Immature natural killer cell (primary cell): ENCODE results near the gene CHTF8. TPM values are rescaled to one million over a fixed set of nuclear protein-coding genes. Genes with fewer than 3 reads are reported as not detected.

Experiments
- DNase-seq, 3 donors: peaks; one replicate each; pipeline ENCODE4 v3.0.0; 2022; ENCODE audit warnings: mixed read lengths in 1 of 3
- H3K27ac Mint-ChIP-seq, 6 donors: one replicate each; pipeline ENCODE4 v1.8.0; 2020; ENCODE audit warnings: mixed read lengths in 6 of 6, mild to moderate bottlenecking in 5 of 6, inconsistent platforms in 4 of 6, moderate library complexity in 3 of 6
- H3K27me3 Mint-ChIP-seq, 3 donors: one replicate each; pipeline ENCODE4 v1.8.0; 2020 to 2021; ENCODE audit warnings: low read depth in 3 of 3, mild to moderate bottlenecking in 3 of 3, mixed read lengths in 3 of 3, moderate library complexity in 3 of 3, inconsistent platforms in 1 of 3
- H3K36me3 Mint-ChIP-seq, 3 donors: one replicate each; pipeline ENCODE4 v1.8.0; 2020; ENCODE audit warnings: mixed read lengths in 3 of 3, inconsistent platforms in 2 of 3, mild to moderate bottlenecking in 2 of 3
- H3K4me1 Mint-ChIP-seq, 2 donors: one replicate each; pipeline ENCODE4 v1.8.0; 2020; ENCODE audit warnings: inconsistent platforms in 2 of 2, mild to moderate bottlenecking in 2 of 2, mixed read lengths in 2 of 2, moderate library complexity in 1 of 2
- H3K4me3 Mint-ChIP-seq, 5 donors: one replicate each; pipeline ENCODE4 v1.8.0; 2020; ENCODE audit warnings: mild to moderate bottlenecking in 5 of 5, mixed read lengths in 5 of 5, inconsistent platforms in 3 of 5, moderate library complexity in 3 of 5
- H3K9me3 Mint-ChIP-seq, 6 donors: one replicate each; pipeline ENCODE4 v1.8.0; 2020; ENCODE audit warnings: mild to moderate bottlenecking in 6 of 6, mixed read lengths in 6 of 6, inconsistent platforms in 4 of 6, moderate library complexity in 3 of 6
- polyA plus RNA-seq, 3 donors: library from polyadenylated mRNA; unstranded; fragments of 300-500 nt; fragmentation: Illumina TruSeq; gene quantifications; one replicate each; pipeline ENCODE4 v1.2.3, GENCODE V29; 2021

Gene CHTF8
- polyA plus RNA-seq, 3 donors from 2014 or later: 134 to 160 (median 150) TPM

DNA sequence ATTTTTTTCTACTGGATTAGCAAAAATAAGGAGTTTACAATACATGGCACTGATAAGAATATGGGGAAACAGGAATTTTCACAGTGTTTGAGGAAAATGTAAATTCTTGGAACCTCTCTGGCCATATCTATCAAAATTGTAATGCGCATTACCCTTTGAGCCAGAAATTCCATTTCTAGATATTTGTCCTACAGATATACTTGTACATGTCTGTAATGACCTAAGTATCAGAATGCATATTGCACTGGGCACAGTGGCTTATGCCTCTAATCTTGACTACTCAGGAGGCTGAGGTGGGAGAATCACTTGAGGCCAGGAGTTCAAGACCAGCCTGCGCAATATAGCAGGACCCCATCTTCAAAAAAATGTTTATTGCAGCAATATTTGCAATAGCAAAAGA is 52.7 kb downstream of the CHTF8 start:
- no peaks in the 10 kb centered on the region for H3K9me3 Mint-ChIP-seq
- DNase-seq: no peak
- H3K4me3 Mint-ChIP-seq: no peak overlapping the region
- no peaks in the 10 kb centered on the region for H3K4me1 Mint-ChIP-seq
- H3K27me3 Mint-ChIP-seq: no peaks in the 10 kb centered on the region
- H3K36me3 Mint-ChIP-seq: peaks cover under 1 to 10% (median 1%) of the 10 kb centered on the region in 3 donors
- no peak overlapping the region for H3K27ac Mint-ChIP-seq

DNA sequence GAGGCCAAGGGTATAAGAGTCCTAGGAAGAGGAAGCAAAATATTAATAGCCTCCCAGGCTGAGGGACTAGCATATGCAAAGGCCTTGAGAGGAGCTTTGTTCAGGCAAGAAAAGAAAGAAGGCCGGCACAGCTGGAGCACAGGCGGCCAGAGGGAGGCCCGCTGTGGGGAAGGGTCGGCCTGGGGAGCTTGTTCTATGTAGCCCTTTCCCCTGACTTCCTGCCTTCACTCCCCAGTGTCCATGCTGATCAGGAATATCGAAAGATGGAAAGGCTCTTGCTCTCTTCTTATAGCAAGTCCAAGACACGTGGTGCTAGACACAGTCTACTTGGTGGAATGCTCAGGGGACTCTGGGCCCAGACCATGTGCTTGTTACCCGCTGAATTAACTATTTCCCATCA is 54.3 kb downstream of the CHTF8 start:
- H3K36me3 Mint-ChIP-seq: no peaks in the 10 kb centered on the region
- no peak overlapping the region for H3K4me3 Mint-ChIP-seq
- H3K4me1 Mint-ChIP-seq: no peaks in the 10 kb centered on the region
- H3K27ac Mint-ChIP-seq: no peak overlapping the region
- no peaks in the 10 kb centered on the region for H3K27me3 Mint-ChIP-seq
- H3K9me3 Mint-ChIP-seq: no peaks in the 10 kb centered on the region
- DNase-seq: no peak

DNA sequence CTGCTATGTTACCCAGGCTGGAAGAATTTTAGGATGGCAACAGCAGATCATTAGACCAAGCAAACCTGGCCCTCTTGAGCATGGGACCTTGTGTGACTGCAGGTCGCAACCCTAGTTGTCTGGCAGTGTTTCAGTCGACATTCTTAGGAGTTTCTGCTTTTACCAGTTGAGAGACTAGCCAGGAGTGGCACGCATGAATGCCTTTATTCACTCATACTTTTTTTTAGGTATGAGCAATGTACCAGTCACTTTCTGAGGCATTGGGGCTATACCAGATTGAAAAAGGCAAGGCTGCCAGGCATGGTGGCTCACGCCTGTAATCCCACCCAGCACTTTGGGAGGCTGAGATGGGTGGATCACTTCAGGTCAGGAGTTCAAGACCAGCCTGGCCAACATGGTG is 55.1 kb downstream of the CHTF8 start:
- Mint-ChIP-seq H3K27ac (no peak overlapping the region), H3K4me1 (no peaks in the 10 kb centered on the region), H3K36me3 (no peaks in the 10 kb centered on the region), H3K27me3 (no peaks in the 10 kb centered on the region), H3K4me3 (no peak overlapping the region), H3K9me3 (no peaks in the 10 kb centered on the region)
- no peak for DNase-seq

DNA sequence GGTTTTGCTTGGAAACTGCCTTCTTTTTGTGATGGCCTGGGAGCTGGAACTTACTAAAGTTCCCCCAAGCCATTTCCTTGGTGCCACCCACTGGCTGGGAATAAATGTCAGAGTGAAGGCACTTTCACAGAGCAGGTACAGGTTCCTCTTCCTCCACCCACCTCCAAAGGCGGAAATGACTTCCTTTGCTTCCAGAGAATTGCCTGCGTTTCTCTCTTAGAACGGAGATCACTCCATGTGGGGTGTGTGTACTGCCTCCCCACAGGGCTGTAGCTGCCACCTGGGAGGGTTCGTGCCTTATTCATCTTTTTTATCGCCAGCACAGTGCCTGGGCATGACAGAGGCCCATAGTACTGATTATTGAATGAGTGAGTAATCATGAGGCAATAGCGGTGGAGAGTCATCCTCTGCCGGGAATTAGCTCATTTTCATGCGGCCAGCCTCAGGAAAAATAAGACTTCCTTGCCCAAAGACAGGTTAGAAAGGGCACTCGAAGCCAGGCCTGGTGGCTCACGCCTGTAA is 59.1 kb downstream of the CHTF8 start:
- no peak for DNase-seq
- H3K27me3 Mint-ChIP-seq: peaks cover 0 to 2% (median 0%) of the 10 kb centered on the region in 3 donors
- H3K9me3 Mint-ChIP-seq: peaks cover 0 to 2% (median 0%) of the 10 kb centered on the region in 6 donors
- no peak overlapping the region for H3K4me3 Mint-ChIP-seq
- H3K4me1 Mint-ChIP-seq: no peaks in the 10 kb centered on the region
- H3K27ac Mint-ChIP-seq: no peak overlapping the region
- H3K36me3 Mint-ChIP-seq: peaks cover 0 to 6% (median 0%) of the 10 kb centered on the region in 3 donors

GRCh38 chr16:69072640-69072974 is 59.8 kb downstream of the CHTF8 start:
- H3K9me3 Mint-ChIP-seq: peaks cover 0 to 2% (median 0%) of the 10 kb centered on the region in 6 donors
- H3K4me3 Mint-ChIP-seq: no peak overlapping the region
- DNase-seq: no peak
- no peaks in the 10 kb centered on the region for H3K4me1 Mint-ChIP-seq
- peaks cover 0 to 6% (median 0%) of the 10 kb centered on the region in 3 donors for H3K36me3 Mint-ChIP-seq
- peaks cover 0 to 2% (median 0%) of the 10 kb centered on the region in 3 donors for H3K27me3 Mint-ChIP-seq
- H3K27ac Mint-ChIP-seq: no peak overlapping the region

DNA sequence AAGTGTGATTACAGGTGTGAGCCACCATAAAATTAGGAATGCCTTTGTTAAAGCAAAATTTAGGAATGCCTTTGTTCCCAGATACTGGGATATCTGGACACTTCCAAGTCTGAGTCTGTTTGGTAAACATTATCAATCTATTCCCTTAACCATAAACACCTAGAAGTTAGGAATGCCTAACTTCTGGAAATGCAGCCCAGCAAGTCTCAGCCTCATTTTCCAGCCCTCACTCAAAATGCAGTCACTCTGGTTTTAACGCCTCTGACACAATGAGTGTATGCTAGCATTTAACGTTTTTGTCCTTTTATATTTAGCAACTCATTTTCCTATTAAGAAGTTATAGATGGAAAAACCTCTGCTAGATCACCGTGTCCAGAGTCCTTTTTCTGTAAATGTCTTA is 61.4 kb downstream of the CHTF8 start:
- Mint-ChIP-seq H3K9me3 (peaks cover 0 to 2% (median 0%) of the 10 kb centered on the region in 6 donors), H3K27me3 (peaks cover 0 to 2% (median 0%) of the 10 kb centered on the region in 3 donors), H3K27ac (no peak overlapping the region), H3K4me1 (no peaks in the 10 kb centered on the region), H3K4me3 (no peak overlapping the region), H3K36me3 (peaks cover 0 to 6% (median 2%) of the 10 kb centered on the region in 3 donors)
- no peak for DNase-seq

DNA sequence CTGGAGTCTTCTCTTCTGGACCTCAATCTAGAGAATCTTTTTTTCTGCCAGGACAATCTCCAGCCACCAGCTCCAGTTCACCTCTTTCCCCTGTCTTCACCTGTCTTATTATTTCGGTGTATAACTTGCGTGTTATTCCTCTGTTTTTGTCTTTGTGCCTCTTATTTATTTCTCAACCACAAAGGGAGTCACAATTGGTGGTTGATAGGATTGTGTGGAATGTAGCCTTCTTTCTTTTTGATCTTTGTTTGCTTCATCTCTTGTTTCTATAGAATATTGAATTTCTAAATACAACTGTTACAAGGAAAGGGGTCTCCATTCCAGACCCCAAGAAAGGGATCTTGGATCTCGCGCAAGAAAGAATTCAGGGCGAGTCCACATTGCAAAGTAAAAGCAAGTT is 62.9 kb downstream of the CHTF8 start:
- H3K4me3 Mint-ChIP-seq: no peak overlapping the region
- no peak overlapping the region for H3K27ac Mint-ChIP-seq
- H3K27me3 Mint-ChIP-seq: peaks cover 0 to 2% (median 0%) of the 10 kb centered on the region in 3 donors
- DNase-seq: no peak
- peaks cover 0 to 2% (median 0%) of the 10 kb centered on the region in 6 donors for H3K9me3 Mint-ChIP-seq
- peaks cover under 1 to 6% (median 4%) of the 10 kb centered on the region in 3 donors for H3K36me3 Mint-ChIP-seq
- no peaks in the 10 kb centered on the region for H3K4me1 Mint-ChIP-seq

Other genes starting within 250 kb of the CHTF8 start
- under 1 TPM in 2 of 3 donors, not detected in 1; 0.32 to 0.35 TPM for gene HAS3, start 26.9 kb downstream of the CHTF8 start, polyA plus RNA-seq
- gene UTP4, start 61 bp upstream of the CHTF8 start, polyA plus RNA-seq: 10 to 100 TPM; 38.8 to 69.1 (median 50.4) TPM
- 10 to 100 TPM; 16.7 to 23.1 (median 17.7) TPM for gene SNTB2, start 54.6 kb upstream of the CHTF8 start, polyA plus RNA-seq
- gene VPS4A, start 178.8 kb upstream of the CHTF8 start, polyA plus RNA-seq: 10 to 100 TPM; 26.5 to 52.0 (median 30.9) TPM
- 1 to 10 TPM; 6.3 to 10.0 (median 6.3) TPM for gene PDF, start 198.0 kb upstream of the CHTF8 start, polyA plus RNA-seq
- 10 to 100 TPM; 36.6 to 52.0 (median 44.4) TPM for gene COG8, start 207.0 kb upstream of the CHTF8 start, polyA plus RNA-seq
- gene NIP7, start 207.2 kb upstream of the CHTF8 start, polyA plus RNA-seq: 10 to 100 TPM; 13.0 to 24.9 (median 23.2) TPM
- not detected for gene TMED6, start 219.2 kb upstream of the CHTF8 start, polyA plus RNA-seq